ENCODE measurements around the gene SLX9. TPM values are rescaled to one million over a fixed set of nuclear protein-coding genes. Genes with fewer than 3 reads are reported as not detected.

The SLX9 gene
- total RNA-seq = 0.75 TPM

- H3K9me3 ChIP-seq = no peaks in the 10 kb centered on the region
- peaks cover 9% of the 10 kb centered on the region in 2 donors for H3K36me3 ChIP-seq
- H3K27me3 ChIP-seq = no peaks in the 10 kb centered on the region
- peaks cover 7 to 8% of the 10 kb centered on the region in 2 donors for H3K4me1 ChIP-seq
- no peak within 1 kb of the TSS for H3K27ac ChIP-seq
- no peak for DNase-seq (ENCODE audit: low spot score in 2 of 2)
- peak in 1 of 3 experiments; percentile 6 for TF ChIP-seq CTCF (IDR thresholded peaks at IDR 0.05)
- H3K4me3 ChIP-seq = peak within 1 kb of the TSS; percentile 80 to 98
- intact Hi-C loops (cut with DNase I) = no loop called here
Measured at GRCh38 chr21:44939532-44940115, at the start of gene SLX9. TSS of gene SLX9 (plus strand) at chr21:44940029. CDS start at chr21:44940058, 29 bp downstream.

DNA sequence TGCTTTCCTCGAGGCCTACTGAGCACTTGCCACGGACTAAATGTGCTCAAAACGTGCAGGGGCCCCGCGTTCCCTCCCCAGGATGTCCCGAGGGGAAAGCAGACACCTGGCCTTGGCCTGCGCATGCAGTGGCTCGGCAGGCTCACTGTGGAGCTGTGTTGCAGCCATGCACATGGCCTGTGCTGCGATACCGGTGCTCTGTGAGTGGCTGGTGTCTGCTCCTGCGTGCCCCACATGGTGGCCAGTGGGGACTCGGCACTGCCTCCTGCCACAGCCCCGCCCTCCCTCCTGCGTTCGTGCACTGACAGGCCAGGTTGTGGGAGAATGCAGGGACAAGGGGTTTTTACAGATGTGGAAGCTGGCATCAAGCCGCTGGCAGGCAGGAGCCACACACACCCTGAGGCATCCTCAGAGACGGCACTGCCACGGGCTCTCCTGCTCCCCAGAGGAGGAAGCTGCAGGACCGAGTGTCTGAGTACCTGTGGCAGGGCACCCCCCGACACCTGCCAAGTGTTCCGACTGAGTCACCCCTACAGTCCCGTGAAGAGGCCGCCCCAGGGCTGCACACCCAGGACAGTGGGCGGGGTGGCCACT, 49.4 kb upstream of the SLX9 start:
- Histone ChIP-seq H3K27ac (no peak overlapping the region), H3K9me3 (no peaks in the 10 kb centered on the region), H3K36me3 (no peaks in the 10 kb centered on the region), H3K27me3 (no peaks in the 10 kb centered on the region), H3K4me3 (no peak overlapping the region), H3K4me1 (no peaks in the 10 kb centered on the region)
- no peak for TF ChIP-seq CTCF (IDR thresholded peaks at IDR 0.05)
- no peak for DNase-seq (ENCODE audit: low spot score in 2 of 2)
- intact Hi-C loops (cut with DNase I) = loop anchor here (5.0 kb wide), 1 partner anchor 42 kb away; no protein-coding TSS in a partner anchor

- no peak overlapping the region for H3K27ac ChIP-seq
- H3K4me3 ChIP-seq = no peak overlapping the region
- H3K4me1 ChIP-seq = no peaks in the 10 kb centered on the region
- intact Hi-C loops (cut with DNase I) = loop anchor here (5.0 kb wide), 1 partner anchor 41 kb away; no protein-coding TSS in a partner anchor
- DNase-seq (ENCODE audit: low spot score in 2 of 2) = no peak
- no peaks in the 10 kb centered on the region for H3K36me3 ChIP-seq
- TF ChIP-seq CTCF (IDR thresholded peaks at IDR 0.05) = no peak
- H3K27me3 ChIP-seq = no peaks in the 10 kb centered on the region
- H3K9me3 ChIP-seq = no peaks in the 10 kb centered on the region
Measured at GRCh38 chr21:44890961-44891541, 48.8 kb upstream of the SLX9 start.

GRCh38 chr21:44891631-44892031, 48.2 kb upstream of the SLX9 start:
- TF ChIP-seq CTCF (IDR thresholded peaks at IDR 0.05) = no peak
- Histone ChIP-seq H3K27me3 (no peaks in the 10 kb centered on the region), H3K9me3 (no peaks in the 10 kb centered on the region), H3K4me1 (no peaks in the 10 kb centered on the region), H3K27ac (no peak overlapping the region), H3K36me3 (no peaks in the 10 kb centered on the region), H3K4me3 (no peak overlapping the region)
- DNase-seq (ENCODE audit: low spot score in 2 of 2) = no peak
- intact Hi-C loops (cut with DNase I) = loop anchor here (2.0 to 5.0 kb wide), 2 partner anchors 41 to 247 kb away; no protein-coding TSS in a partner anchor

DNA sequence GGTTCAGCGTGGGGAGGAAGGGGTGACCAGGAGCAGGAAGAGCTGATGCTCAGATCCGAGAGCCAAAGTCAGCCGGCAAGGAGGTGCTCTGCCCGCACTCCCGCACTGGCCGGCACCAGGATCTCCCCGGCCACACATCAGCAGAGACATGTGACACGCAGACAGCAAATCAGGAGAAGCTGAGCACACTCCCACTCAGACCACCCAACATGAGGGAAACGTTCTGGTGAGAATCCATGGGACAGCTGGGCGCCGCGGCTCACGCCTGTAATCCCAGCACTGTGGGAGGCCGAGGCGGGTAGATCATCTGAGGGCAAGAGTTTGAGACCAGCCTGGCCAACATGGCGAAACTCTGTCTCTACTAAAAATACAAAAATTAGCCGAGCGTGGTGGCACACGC, 47.7 kb upstream of the SLX9 start:
- H3K9me3 ChIP-seq = no peaks in the 10 kb centered on the region
- H3K4me3 ChIP-seq = no peak overlapping the region
- no peaks in the 10 kb centered on the region for H3K27me3 ChIP-seq
- no peak for TF ChIP-seq CTCF (IDR thresholded peaks at IDR 0.05)
- no peak overlapping the region for H3K27ac ChIP-seq
- DNase-seq (ENCODE audit: low spot score in 2 of 2) = no peak
- H3K36me3 ChIP-seq = no peaks in the 10 kb centered on the region
- intact Hi-C loops (cut with DNase I) = loop anchor here (2.0 to 5.0 kb wide), 2 partner anchors 40 to 247 kb away; no protein-coding TSS in a partner anchor
- H3K4me1 ChIP-seq = no peaks in the 10 kb centered on the region
